ENCODE results near the gene CCR7.
"Not testable (repeated sequence)": the region's sequence is repeated elsewhere in the genome, so short reads cannot be mapped to it uniquely, and the experiment has no call there.

The CCR7 gene

DNA sequence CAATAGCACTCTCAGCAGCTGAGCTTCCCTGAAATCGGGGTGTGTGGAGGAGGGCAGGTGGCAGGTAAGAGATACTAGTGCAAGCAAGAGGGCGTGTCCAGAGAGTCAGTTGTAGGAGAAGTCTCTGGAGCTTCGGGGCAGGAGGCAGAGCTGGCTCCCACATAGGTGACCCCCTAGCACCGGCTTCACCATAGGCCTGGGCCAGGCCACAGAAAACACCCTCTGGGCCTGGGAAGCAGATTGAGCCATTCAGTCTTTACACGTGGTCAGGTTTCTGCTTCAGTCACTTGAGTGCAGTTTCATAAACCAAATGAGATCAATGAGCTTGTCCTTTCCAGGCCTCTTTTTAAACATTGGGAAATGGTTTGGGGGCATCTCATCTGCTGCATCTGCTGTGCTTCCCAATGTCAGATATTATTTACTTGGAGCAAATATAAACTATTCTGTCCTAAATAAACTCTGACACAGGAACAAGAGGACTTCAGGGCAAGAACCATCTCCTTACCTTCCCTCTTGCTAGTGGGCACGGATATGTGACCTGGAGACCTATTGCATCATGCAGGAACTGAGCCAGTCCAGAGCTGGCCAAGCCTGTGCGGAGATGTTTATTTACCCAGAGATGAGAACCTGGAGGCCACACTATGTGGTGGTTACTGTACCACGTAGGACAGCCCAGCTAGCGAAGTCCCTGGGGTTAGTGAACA is 16.1 kb downstream of the CCR7 start:
- DNase-seq (ENCODE audit: low spot score): no peak

DNA sequence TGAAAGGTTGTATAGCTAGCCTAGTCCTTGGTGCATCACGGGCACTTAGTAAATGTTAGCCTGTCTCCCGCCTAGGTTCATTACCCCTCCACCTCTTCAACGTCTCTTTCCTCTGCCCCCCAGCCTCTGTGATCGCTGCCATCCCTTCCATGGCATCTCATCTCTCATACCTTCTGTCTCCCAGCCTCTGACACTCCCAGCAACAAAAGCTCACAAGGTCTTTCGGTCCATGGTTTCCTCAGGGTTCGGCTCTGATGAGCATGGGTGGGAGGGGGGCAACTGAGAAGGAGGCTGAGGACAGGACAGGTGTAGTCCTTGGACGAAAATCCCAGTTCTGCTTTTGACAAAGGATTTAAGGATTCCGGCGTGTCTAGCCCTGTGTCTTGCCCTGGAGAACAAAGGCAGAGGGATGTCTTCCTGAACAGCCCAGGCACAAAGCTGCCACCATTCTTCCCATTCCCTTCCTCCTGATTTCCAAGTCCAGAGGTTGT is 16.7 kb downstream of the CCR7 start:
- DNase-seq (ENCODE audit: low spot score): no peak

DNA sequence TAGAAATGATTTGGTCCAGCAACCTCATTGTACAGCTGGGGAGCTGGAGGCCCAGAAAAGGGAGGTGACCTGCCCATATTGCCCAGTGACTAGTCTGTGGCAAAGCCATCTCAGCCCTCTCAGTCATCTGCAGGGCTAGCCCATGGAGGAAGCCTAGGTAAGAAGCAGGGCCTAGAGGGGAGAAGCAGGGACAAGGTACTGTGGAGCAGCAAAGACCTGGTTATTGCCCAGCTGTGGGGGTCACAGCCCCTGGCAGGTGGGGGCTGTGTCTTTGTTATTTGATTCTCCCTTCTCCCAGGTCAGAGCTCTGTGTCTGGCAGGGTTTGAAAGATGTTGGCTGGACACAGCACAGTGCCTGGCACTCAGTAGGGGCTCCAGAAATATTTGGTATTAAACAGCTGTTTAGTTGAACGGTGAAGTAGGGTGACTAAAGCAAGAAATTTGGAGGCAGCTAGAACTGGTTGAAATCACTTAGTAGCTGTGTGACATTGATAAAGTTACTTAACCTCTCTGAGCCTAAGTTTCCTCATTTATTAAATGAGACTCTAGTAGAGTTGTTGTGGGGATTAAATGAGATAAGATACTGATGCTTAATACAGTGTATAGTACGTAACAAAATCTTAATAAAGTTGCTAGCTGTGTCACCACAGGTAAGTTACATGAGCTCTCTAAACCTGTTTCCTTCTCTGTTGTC is 17.3 kb downstream of the CCR7 start:
- no peak for DNase-seq (ENCODE audit: low spot score)

DNA sequence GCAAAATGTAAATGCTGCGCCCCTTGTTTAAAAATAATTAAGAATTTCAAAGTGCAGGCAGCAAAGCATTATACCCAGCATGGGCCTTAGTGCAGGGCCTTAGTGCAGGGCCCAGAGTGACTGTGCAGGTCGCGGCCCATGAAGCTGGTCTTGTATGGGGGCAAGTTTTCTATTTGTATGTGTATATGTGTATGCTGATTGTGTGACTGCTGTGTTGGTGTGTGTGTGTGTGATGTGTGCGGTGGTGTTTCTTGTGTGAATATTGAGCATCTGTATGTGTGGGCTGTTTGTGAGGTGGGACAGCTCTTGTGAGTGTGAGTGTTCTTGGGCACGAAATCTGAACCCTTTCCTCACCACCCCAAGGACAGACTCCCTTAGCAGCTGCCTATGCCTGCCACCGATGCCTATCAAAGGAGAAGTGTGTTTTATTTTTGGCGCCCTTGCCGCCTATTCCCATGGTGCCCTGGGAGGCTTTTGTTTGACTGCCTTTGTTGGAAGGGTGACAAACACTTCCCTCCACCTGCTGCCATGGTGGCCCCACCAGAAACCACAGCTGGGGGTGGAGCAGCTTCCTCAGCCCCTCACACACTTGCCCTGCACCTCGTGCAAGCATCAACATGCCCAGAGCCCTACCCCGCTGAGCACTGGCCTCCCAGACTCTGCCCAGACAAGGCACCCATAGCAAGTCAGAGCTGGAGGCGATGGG is 18.0 kb downstream of the CCR7 start:
- no peak for DNase-seq (ENCODE audit: low spot score)

DNA sequence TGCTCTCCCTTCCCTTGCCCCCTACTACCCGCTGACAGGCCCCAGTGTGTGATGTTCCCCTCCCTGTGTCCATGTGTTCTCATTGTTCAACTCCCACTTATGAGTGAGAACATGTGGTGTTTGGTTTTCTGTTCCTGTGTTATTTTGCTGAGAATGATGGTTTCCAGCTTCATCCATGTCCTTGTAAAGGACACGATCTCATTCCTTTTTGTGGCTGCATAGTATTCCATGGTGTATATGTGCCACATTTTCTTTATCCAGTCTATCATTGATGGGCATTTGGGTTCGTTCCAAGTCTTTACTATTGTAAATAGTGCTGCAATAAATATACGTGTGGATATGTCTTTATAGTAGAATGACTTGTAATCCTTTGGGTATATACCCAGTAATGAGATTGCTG is 18.8 kb downstream of the CCR7 start:
- not testable (repeated sequence) for DNase-seq (ENCODE audit: low spot score)

DNA sequence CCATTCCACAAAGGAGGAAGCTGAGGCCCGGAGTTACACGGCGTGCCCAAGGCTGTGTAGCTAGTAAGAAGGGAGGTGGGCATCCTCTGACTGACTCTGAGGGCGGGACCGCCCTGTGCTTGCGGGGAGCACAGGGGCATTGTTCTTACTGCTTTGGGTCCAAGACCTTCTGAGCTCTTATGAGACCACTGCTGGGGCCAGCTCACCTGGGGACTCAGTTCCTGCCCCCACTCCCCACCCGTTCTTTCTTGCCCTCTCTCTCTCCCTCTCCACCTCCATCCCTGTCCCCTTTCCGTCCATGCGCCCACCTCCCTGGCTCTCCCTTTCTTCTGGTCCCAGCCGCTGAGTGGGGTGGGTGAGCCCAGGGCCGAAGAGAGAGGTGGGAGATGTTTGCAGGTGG is 19.6 kb downstream of the CCR7 start:
- no peak for DNase-seq (ENCODE audit: low spot score)

DNA sequence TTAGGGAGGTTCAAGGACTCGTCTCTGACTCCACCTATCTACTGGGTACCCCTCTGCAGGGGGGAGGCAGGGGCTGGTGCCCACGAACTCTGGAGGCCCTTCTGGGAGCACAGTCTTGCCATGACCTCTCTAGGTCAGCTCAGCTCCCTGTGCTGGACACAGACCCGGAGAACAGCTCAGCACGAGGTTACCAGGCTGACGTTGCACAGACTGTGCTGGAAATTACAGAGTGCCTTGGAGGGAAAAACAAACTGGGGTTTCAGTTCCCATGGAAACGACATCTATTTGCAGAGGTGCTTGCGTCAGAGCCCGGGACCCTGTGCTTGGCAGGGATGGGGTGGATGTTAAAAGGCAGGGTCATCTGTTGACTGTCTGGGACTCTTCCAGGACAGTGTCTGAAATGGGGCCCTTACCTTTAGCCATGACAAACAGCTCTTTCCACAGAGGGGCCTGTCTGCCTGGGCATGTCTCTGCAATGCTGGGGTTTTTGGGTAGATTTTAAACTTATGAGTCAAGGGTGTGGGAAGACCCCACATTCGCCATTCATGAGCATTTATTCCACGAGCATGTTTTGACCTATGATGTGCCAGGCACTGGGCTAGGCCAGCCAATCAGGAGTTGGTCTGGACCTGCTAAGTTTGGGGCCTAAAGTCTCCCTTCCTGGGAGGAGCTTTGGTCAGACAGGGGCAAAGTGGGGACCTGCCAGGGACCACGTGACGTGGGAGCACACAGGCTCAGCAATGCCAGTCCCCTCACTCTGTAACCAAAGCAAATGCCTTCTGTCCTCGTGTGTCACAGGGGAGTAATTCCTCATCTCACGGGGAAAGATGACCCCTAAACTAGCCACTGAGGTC is 22.5 kb downstream of the CCR7 start:
- DNase-seq (ENCODE audit: low spot score): no peak

DNA sequence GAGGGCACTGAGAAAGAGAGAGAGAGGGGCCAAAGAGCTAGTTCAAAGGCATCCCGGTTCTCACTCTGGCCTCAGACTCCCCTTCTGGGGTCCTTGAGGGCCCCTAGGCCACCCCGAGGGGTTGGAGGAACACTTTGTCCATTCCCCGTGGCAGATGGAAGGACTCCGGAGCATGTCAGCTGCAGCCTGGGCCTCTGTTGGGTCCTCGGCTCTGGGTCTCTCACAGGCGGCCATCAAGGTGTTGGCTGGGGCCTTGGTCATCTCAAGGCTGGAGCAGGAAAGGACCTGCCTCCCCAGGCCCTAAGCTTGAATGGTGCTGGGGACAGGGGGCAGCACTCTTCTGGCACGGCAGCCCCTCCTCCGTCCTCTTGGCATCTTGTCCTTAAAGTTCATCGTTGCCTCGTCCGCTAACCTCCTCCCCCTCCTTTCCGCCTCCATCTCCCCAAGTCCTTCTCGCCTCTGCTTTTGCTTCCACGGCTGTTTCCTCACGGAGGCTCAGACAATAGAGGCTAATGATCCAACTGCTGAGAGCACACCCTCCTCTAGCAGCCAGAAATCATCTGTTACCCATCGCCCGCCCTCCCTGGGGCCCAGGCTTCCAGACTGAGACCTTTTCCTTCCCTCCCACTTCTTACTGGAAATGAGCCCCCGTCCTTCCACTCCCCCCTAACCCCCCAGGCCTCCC is 23.3 kb downstream of the CCR7 start:
- no peak for DNase-seq (ENCODE audit: low spot score)

DNA sequence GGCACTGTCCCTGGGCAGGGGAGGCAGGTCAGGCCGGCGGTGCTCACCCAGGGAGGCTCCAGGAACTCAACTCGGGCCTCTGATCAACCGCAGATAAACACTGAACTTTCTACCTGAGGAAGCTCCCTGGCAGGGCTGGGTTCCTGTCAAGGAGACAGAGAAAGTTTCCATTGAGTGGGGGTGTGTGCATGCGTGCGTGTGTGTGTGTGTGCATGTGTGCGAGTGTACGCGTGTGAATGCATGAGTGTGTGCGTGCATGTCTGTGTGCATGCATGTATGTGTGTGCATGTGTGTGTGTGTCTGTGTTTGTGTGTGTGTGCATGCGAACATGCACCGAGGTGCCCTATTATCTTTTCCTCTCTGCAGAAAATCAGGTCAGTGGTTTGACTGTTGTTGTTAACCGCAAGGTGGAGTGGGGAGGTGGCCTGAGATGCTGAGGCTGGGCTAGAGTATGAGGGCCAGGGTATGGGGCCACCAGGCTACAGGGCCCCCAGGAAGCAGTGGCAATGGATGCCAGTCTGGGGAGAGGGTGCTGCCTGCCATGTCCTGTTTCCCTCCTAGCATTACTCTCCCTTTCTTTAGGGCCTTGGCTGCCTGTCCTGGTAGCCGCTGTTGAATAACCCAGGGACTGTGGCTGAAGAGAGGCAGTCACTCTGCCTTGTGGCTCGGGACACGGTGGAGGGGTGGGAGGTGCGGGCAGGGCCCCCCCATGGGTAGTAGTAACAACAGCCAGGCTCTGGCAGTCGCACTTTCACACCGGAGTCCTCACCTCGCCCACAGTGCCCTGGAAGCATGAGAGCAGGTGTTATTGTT is 24.0 kb downstream of the CCR7 start:
- no peak for DNase-seq (ENCODE audit: low spot score)

DNA sequence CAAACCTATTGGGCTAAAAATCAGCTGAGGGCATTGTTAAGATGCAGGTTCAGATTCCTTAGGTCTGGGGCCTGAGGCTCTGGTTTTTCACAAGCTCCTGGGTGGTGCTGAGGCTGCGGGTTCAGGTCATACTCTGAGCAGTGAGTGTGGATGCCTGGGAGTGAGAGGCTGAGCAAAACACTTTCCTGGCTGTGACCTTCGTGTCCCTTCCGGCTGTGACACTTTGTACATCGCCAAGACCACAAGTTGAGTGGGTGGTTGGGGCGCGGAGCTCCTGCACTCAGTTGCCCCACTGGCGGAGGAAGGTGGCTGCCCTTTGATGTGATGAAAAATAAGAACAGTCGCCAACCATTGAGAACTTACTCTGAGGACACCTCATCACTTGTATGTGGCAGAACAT is 24.8 kb downstream of the CCR7 start:
- DNase-seq (ENCODE audit: low spot score): no peak

DNA sequence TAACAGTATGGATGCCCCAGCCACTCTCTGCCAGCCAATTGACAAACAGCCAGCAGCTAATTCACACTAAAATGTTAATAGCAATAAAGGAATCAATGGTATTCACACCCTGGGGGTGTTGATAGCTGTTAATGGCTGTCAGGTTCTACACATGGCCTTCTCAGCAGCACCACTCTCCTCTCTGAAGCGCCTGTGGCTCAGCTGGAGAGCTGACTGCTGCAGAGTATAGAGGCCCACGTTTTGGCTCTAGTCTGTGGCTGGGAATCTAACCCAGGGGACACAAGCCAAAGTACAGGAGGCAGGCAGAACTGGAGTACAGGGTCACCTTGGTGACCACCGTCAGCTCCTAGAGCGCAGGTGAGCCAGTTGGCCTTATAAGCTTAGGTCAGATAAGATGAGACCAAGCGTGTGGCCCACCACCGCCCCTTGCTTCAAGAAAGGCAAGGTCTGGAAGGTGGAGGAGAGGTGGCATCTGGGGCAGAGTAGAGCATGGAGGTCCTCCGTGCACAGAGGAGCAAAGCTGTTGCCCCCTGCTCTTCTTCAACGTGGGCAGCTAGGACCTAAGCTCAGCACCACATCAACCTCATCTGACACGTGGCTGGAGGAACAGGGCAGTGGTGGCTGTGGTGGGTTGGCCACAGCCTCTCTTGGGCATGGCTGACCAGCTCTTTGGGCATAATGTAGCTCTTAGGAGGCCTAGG is 25.4 kb downstream of the CCR7 start:
- no peak for DNase-seq (ENCODE audit: low spot score)

DNA sequence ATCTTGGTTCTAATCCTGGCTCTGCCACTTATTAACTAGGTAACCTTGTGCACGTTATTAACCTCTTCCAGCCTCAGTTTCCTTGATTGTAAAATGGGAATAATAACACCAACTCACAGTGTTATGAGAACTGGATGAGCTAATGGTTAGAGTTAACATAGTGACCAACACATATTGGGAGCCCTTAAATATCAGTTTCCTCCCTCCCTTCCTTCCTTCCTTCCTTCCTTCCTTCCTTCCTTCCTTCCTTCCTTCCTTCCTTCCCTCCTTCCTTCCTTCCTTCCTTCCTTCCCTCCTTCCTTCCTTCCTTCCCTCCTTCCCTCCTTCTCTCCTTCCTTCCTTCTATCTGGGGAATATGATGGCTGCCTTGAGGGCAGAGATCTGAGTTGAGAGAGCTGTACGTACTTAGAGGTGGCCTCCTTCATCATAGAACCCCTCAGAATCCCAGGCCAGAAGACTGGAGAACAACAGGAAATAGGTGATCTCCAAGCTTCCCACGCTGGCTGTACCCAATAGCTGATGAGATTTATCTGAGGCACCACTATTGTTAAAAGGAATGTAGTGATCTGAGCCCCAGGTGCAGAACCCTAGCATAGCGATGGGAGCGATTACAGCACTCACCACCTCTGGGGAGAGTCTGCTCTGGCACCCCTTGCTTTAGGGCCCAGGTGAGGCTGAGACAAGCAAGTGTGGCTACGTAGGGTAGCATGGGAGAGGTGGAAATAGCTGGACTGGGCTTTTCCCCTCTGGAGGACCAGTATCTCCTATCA is 26.2 kb downstream of the CCR7 start:
- DNase-seq (ENCODE audit: low spot score): no peak

DNA sequence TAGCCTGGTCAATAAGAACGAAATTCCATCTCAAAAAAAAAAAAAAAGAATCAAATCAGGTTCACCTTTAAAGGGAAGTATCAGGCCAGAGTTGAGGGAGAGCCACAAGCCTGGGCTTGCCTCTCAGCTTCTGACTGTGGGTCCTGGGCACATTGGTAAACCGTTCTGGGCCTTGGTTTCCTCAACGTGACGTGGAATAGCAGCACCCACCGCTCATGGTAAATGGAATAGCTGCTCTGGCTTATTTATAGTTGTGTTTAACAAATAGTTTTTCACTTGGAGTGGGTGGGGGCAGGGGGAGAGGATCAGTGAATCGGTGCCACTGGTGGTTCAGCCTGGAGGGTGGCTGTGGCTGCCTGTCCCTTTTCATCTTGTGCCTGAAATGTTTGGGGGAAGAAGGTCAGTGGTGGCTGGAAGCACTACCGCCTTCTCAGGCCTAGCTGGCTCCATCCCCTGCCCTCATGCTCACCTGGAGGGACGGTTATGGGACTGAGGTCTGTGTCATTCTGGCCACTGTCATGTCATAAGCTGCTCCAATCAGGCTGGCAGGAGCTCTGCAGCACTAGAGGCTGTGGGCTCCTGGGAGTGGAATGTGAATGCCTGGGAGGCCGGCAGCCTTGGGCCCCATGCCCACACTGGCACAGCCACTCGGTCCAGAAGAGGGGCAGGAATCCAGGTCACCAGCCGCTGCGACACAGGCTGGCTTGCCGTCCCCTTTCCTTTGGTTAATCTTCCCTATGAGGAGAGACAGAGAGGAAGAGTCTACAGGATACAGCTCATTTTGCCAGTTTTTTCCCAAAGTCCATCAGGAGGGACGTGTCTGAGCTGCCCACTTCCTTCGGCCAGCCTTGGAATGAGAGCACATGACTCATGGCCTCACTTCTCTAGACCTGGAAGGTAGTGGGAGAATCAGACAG is 27.0 kb downstream of the CCR7 start:
- no peak for DNase-seq (ENCODE audit: low spot score)

DNA sequence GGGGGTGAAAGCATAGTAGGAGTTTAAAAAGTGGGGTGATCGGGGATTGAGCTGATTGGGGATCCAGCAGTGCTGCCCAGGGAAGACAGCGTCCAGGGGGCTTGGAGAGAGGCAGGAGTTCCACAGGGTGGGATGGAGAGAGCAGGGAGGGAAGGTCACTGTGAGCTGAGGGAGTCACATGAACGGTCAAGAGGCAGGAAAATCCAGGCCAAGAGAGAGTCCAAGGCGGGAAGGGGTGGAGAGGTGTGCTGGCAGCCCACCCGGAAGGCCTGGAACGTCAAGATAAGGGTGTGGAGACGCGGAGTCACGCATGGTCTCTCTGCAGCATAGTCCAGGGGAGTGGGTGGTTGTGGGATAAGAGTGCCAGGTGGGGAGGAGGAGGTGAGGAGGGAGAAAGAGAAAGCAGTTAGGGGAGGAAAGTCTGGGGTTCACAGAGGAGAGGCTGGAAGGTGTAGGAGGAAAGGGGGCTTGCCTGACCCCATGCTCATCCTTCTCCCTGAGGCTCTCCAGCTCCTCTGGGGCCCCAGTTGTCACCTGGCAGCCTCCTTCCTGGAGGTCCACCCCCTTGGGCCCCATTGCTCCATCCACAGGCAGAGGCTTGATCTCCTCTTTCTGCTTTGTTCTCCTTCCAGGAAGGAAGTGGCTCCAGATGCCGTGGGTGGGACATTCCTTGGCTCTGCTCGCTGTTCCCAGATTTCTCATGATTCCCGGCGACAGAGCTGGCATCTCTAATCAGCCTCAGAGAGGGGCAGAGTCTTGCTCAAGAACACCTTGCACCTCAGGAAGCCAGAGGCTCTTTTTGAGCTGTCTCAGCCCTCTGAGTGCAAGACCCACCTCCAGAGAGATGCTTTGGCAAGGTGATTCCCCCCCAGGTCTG is 28.7 kb downstream of the CCR7 start:
- no peak for DNase-seq (ENCODE audit: low spot score)

DNA sequence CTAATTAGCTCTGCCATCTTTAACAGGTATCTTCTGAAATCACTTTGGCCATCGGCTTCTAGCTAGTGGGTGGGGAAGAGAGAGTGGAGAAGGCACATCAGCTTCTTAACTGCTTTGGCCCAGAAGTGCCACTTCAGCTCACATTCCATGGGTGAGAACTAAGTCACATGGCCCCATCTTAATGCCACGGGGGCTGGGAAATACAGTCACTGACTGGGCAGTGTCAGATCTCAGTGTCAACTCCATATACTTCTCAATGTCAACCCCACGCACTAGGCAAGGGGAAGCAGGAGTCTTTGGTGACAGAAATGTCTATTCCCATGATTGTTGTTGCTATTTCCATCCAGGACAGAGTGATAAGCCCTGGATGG is 29.4 kb downstream of the CCR7 start:
- DNase-seq (ENCODE audit: low spot score): no peak

DNA sequence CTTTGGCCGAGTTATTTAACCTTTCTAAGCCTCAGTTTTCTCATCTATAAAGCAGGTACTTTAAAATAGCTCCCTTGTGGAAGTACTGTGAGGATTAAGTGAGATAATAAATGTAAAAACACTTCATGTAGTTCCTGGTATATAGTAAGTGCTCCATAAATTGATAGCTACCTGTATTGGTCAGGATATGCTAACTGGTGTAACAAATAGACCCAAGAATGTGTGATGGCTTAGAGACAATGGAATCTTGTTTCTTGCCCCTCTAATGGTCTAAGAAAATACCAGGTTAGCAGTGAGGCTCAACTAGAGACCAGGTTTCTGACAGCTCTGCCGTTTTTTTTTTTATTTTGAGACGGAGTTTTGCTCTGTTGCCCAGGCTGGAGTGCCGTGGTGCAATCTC is 29.8 kb downstream of the CCR7 start:
- DNase-seq (ENCODE audit: low spot score): no peak
